ENCODE results near the gene HDAC4. TPM values are rescaled to one million over a fixed set of nuclear protein-coding genes. Genes with fewer than 3 reads are reported as not detected.

The HDAC4 gene
- total RNA-seq, 2 experiments from 2014 or later, result 30.0 to 35.8 TPM

DNA sequence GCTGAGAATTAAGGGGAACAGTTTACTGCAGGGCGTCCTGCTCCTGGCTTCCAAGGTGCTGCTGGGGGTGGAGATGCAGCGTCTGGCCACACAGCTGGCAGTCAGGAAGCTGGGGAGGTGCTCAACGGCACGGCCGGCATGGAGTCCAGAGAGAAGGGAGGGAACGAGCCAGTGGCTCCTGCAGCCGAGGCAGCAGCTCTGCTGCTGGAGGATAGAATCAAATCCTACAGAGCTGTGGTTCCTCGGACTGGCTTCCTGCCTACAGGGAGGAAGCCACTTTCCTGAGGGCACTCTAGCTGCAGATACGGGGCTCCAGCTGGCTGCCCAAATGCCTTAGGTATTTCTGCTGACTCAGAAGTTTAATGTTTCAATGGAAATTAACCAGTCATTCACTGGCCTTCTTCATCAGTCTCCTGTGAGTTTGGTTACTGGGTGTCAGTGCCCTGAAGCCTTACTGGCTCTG, 286.7 kb downstream of the HDAC4 start:
- Mint-ChIP-seq H3K4me1 (ENCODE audit: low read depth) (peaks cover 8% of the 10 kb centered on the region), H3K27ac (no peak overlapping the region)

DNA sequence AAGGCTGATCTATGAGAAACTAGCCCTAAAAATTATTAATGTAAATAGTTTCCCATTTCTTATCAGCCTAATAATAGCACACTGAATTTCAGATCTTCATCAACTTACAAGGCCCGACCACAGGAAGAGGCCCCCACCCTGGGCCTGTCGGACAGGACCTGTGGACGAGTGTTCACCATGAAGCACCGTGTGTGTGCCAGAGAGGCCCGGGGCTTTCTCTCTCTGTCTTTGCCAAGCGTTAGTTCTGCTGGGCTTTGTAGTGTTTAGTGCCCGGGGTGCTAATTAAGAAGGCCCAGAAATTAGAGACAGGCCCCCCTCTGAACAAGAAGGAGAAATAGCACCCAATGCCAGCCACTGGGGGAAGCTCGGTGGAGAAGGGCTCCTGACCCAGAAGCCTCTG, 287.2 kb downstream of the HDAC4 start:
- Mint-ChIP-seq H3K27me3 (no peaks in the 10 kb centered on the region), H3K9me3 (no peaks in the 10 kb centered on the region), H3K4me3 (no peak overlapping the region), H3K27ac (no peak overlapping the region), H3K4me1 (ENCODE audit: low read depth) (peaks cover 5% of the 10 kb centered on the region), H3K36me3 (peaks cover 8% of the 10 kb centered on the region)
- ChIA-PET POLR2A (no interaction called here), CTCF (no interaction called here)
- intact Hi-C loops (cut with micrococcal nuclease), result no loop called here
- no peak for DNase-seq

More for the DNA sequence above, 286.7 kb downstream of the HDAC4 start:
- Mint-ChIP-seq H3K36me3 (peaks cover 8% of the 10 kb centered on the region), H3K9me3 (no peaks in the 10 kb centered on the region), H3K4me3 (no peak overlapping the region), H3K27me3 (no peaks in the 10 kb centered on the region)
- ChIA-PET CTCF (no interaction called here), POLR2A (no interaction called here)
- no peak for DNase-seq
- intact Hi-C loops (cut with micrococcal nuclease), result no loop called here

DNA sequence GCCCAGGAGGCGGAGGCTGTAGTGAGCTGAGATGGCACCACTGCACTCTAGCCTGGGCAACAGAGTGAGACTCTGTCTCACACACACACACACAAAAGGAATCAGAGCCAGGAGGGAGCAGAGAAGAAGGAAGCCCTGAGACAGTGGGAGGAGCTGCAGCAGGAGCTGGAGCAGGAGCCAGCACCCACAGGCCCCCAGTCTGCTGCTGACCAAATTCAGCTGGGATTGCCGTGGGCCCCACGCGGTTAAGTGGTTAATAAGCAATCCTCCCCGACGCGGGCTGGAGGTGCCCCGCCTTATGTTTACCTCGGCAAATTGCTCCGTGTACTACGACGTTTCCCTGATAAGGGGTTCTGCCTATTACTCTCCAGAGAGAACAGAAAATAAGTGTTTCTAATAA, 287.6 kb downstream of the HDAC4 start:
- no peak for DNase-seq
- intact Hi-C loops (cut with micrococcal nuclease), result no loop called here
- Mint-ChIP-seq H3K27me3 (no peaks in the 10 kb centered on the region), H3K4me1 (ENCODE audit: low read depth) (peaks cover under 1% of the 10 kb centered on the region), H3K27ac (no peak overlapping the region), H3K36me3 (peaks cover 8% of the 10 kb centered on the region), H3K4me3 (no peak overlapping the region), H3K9me3 (no peaks in the 10 kb centered on the region)
- CTCF ChIA-PET, result no interaction called here
- POLR2A ChIA-PET, result no interaction called here

GRCh38 chr2:239112127-239112774, 288.6 kb downstream of the HDAC4 start:
- no peak overlapping the region for H3K4me3 Mint-ChIP-seq
- no peak for DNase-seq
- no peak overlapping the region for H3K27ac Mint-ChIP-seq
- peaks cover 8% of the 10 kb centered on the region for H3K36me3 Mint-ChIP-seq
- no peaks in the 10 kb centered on the region for H3K4me1 Mint-ChIP-seq (ENCODE audit: low read depth)
- H3K27me3 Mint-ChIP-seq, result no peaks in the 10 kb centered on the region
- CTCF ChIA-PET, result no interaction called here
- H3K9me3 Mint-ChIP-seq, result no peaks in the 10 kb centered on the region
- POLR2A ChIA-PET, result no interaction called here
- intact Hi-C loops (cut with micrococcal nuclease), result no loop called here

GRCh38 chr2:239111401-239112100, 289.3 kb downstream of the HDAC4 start:
- no peak for DNase-seq
- no peaks in the 10 kb centered on the region for H3K27me3 Mint-ChIP-seq
- ChIA-PET CTCF (no interaction called here), POLR2A (no interaction called here)
- no peaks in the 10 kb centered on the region for H3K9me3 Mint-ChIP-seq
- peaks cover 8% of the 10 kb centered on the region for H3K36me3 Mint-ChIP-seq
- no peak overlapping the region for H3K27ac Mint-ChIP-seq
- intact Hi-C loops (cut with micrococcal nuclease), result no loop called here
- H3K4me1 Mint-ChIP-seq (ENCODE audit: low read depth), result no peaks in the 10 kb centered on the region
- no peak overlapping the region for H3K4me3 Mint-ChIP-seq

DNA sequence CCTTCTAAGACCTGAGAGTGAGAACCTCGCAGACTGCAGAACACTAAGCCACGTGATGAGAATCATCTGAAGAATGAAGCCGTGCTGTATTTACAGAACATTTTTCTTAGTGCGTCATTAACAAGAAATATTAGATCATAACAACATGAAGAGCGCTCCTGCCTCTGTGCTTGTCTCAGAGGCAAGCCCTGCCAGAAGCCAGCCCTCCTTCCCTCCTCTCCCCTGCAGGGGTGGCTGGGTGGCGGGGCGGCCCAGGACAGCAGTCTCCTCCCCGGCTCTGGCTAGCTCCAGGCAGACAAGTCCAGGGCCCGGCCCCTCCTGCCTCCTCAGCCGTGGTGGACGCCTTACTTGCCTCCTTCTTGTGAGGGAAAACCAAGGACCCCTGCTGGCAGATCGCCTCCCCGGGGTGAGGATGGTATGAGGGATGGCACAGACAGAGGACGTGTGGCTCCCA, 290.2 kb downstream of the HDAC4 start:
- intact Hi-C loops (cut with micrococcal nuclease), result no loop called here
- Mint-ChIP-seq H3K4me1 (ENCODE audit: low read depth) (no peaks in the 10 kb centered on the region), H3K4me3 (no peak overlapping the region), H3K27ac (no peak overlapping the region), H3K36me3 (peaks cover 8% of the 10 kb centered on the region), H3K27me3 (no peaks in the 10 kb centered on the region), H3K9me3 (no peaks in the 10 kb centered on the region)
- DNase-seq, result no peak
- CTCF ChIA-PET, result no interaction called here
- POLR2A ChIA-PET, result no interaction called here

DNA sequence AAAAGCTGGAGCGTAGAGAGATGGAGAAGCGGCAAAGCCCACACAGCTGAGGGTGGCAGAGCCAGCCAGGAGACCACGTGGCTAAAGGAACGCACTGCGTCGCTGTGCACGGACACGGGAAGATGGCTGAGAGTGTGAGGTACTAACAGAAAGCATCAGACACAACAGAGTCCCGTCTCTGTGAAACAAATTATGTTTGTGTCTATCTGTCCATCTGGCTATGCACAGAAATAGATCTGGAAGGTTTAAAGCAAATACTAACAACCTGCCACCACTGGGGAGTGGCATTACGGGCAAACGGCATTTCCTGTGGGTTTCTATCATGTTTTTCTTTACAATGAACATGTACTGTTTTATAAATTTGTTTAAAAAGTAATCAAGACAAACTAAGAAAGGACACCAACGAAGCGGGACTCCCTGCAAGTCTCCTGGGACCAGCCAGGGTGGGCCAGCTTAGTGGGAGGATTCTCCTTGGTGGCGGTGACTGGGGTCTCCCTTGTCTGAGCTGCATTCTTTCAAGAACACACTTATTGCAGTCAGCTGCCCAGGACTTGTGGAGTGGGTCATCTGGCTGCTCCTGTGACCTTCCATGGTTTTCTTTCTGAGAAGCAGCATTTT, 290.8 kb downstream of the HDAC4 start:
- intact Hi-C loops (cut with micrococcal nuclease), result no loop called here
- H3K27ac Mint-ChIP-seq, result no peak overlapping the region
- no peak for DNase-seq
- ChIA-PET CTCF (no interaction called here), POLR2A (no interaction called here)
- peaks cover 8% of the 10 kb centered on the region for H3K36me3 Mint-ChIP-seq
- H3K4me3 Mint-ChIP-seq, result no peak overlapping the region
- H3K4me1 Mint-ChIP-seq (ENCODE audit: low read depth), result no peaks in the 10 kb centered on the region
- H3K9me3 Mint-ChIP-seq, result no peaks in the 10 kb centered on the region
- no peaks in the 10 kb centered on the region for H3K27me3 Mint-ChIP-seq

DNA sequence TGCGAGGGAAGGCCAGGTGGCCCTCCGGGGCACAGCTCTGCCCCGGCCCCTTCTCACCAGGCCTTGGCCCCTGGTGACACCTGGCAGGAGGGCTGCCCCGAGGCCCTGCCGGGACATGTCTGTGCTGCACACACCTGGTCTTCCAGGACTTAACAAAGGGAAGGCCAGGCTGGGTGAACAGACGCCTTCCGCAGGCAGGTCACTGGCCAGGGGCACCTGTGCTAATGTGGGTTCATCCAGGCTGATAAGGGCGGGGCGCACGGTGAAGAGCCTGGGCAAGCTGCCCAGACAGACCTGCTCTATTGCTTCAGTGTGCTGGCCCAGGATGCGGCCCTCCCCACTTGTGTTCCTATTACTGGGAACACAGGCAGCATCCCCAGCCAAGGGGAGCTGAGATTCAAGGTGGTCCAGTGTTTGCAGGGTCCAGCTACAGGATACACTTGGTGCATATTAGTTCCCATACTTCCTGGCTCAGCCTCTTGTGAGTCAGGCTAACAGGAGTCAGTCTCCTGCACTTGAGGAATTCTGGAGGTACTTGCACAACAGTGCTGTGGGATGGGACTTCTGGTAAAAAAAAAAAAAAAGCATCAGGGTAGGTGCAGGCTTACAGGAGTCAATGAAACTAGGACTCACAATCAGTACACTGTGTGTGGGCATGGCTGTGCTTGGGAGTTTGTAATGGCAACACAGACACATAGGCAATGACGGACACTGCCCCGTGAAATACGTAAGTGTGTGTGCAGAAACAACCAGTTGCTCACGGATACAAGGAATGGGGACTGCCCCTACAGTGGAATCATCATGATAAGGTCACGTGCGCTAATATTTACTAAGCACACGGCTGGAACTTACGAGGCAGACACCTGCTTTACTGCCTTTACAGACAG, 291.5 kb downstream of the HDAC4 start:
- H3K4me3 Mint-ChIP-seq, result no peak overlapping the region
- H3K4me1 Mint-ChIP-seq (ENCODE audit: low read depth), result no peaks in the 10 kb centered on the region
- H3K9me3 Mint-ChIP-seq, result no peaks in the 10 kb centered on the region
- H3K27ac Mint-ChIP-seq, result no peak overlapping the region
- POLR2A ChIA-PET, result no interaction called here
- CTCF ChIA-PET, result no interaction called here
- H3K27me3 Mint-ChIP-seq, result no peaks in the 10 kb centered on the region
- DNase-seq, result no peak
- H3K36me3 Mint-ChIP-seq, result peaks cover 11% of the 10 kb centered on the region
- intact Hi-C loops (cut with micrococcal nuclease), result no loop called here

- no peak for DNase-seq
- Mint-ChIP-seq H3K27me3 (no peaks in the 10 kb centered on the region), H3K9me3 (no peaks in the 10 kb centered on the region), H3K4me1 (ENCODE audit: low read depth) (no peaks in the 10 kb centered on the region), H3K4me3 (no peak overlapping the region), H3K36me3 (peaks cover 11% of the 10 kb centered on the region), H3K27ac (no peak overlapping the region)
- POLR2A ChIA-PET, result no interaction called here
- CTCF ChIA-PET, result no interaction called here
- intact Hi-C loops (cut with micrococcal nuclease), result no loop called here
These were observed 292.4 kb downstream of the HDAC4 start for GRCh38 chr2:239108459-239108858.

DNA sequence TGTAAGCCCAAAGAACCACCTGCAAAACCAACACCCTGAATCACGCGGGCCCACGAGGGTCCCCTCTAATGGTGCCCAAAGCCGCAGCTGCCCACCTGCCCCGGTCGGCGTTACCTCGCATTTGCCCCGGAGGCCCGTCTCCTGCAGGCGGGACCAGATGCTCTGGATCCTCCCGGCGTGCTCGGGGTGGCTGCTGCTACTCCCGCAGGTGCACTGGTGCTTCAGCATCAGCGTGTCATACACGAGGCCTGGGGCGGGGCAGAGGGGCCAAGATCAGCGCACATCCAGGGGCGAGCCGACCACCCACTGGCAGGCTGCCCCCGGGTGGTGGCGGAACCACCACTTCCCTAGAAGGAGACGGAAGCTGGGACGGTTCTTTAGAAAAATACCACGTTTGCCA, 292.9 kb downstream of the HDAC4 start:
- POLR2A ChIA-PET, result no interaction called here
- CTCF ChIA-PET, result no interaction called here
- H3K27ac Mint-ChIP-seq, result no peak overlapping the region

DNA sequence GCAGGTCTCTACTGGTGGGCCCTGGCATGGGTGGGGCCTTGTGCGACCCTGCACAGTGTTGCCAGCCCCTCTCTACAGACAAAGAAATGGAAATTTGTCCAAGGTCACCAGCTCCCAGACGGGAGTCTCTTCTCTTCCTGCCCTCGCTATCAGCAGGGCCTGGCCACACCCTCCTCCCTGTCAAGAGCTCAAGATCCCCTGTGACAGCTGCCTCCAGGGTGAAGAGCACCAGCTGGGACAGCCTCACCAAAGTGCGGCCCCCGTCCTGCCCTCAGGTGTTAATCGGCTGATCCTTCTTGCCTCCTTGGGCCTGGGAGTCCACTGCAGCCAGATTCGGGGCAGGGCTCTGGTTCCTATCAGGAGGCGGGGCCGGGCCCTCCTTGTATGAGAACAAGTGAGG, 293.9 kb downstream of the HDAC4 start:
- H3K27ac Mint-ChIP-seq, result no peak overlapping the region
- no peaks in the 10 kb centered on the region for H3K27me3 Mint-ChIP-seq
- DNase-seq, result no peak
- intact Hi-C loops (cut with micrococcal nuclease), result no loop called here
- CTCF ChIA-PET, result interaction anchor here (0.6 kb wide), 1 partner anchor 826 kb away, joined by 3 read pairs; no protein-coding TSS in a partner anchor
- H3K4me3 Mint-ChIP-seq, result no peak overlapping the region
- no peaks in the 10 kb centered on the region for H3K9me3 Mint-ChIP-seq
- H3K36me3 Mint-ChIP-seq, result peaks cover 11% of the 10 kb centered on the region
- POLR2A ChIA-PET, result no interaction called here
- no peaks in the 10 kb centered on the region for H3K4me1 Mint-ChIP-seq (ENCODE audit: low read depth)

More for the DNA sequence above, 292.9 kb downstream of the HDAC4 start:
- H3K4me1 Mint-ChIP-seq (ENCODE audit: low read depth), result no peaks in the 10 kb centered on the region
- no peak overlapping the region for H3K4me3 Mint-ChIP-seq
- intact Hi-C loops (cut with micrococcal nuclease), result no loop called here
- DNase-seq, result no peak
- peaks cover 11% of the 10 kb centered on the region for H3K36me3 Mint-ChIP-seq
- no peaks in the 10 kb centered on the region for H3K27me3 Mint-ChIP-seq
- H3K9me3 Mint-ChIP-seq, result no peaks in the 10 kb centered on the region

- Mint-ChIP-seq H3K27ac (no peak overlapping the region), H3K36me3 (peaks cover 11% of the 10 kb centered on the region), H3K27me3 (no peaks in the 10 kb centered on the region), H3K4me1 (ENCODE audit: low read depth) (no peaks in the 10 kb centered on the region), H3K9me3 (no peaks in the 10 kb centered on the region), H3K4me3 (no peak overlapping the region)
- CTCF ChIA-PET, result no interaction called here
- peak; percentile 21 for DNase-seq
- POLR2A ChIA-PET, result no interaction called here
- intact Hi-C loops (cut with micrococcal nuclease), result no loop called here
These were observed 294.4 kb downstream of the HDAC4 start for GRCh38 chr2:239106314-239106908.

Measured in activated CD4-positive, alpha-beta memory T cell treated with anti-CD3 and anti-CD28 coated beads for 36 hours (primary cell).